ENCODE results near the gene ZFP91.
A peak's percentile ranks its signal among the peaks of the same experiment; 100 is the strongest.

ZFP91 gene

GRCh38 chr11:58628446-58628845 is 49.6 kb downstream of the ZFP91 start:
- no peak overlapping the region for H3K4me3 ChIP-seq (ENCODE audit: low read depth, low read length)

GRCh38 chr11:58629857-58630256 is 51.0 kb downstream of the ZFP91 start:
- peak; percentile 82 for TF ChIP-seq CTCF (conservative IDR thresholded peaks at IDR 0.05; ENCODE audit: low read depth, low read length)
- no peak overlapping the region for H3K4me3 ChIP-seq (ENCODE audit: low read depth, low read length)
- DNase-seq (ENCODE audit: low read depth), result peak; percentile 86

More at GRCh38 chr11:58628446-58628845, 49.6 kb downstream of the ZFP91 start:
- peak; percentile 39 for DNase-seq (ENCODE audit: low read depth)
- no peak for TF ChIP-seq CTCF (conservative IDR thresholded peaks at IDR 0.05; ENCODE audit: low read depth, low read length)

- no peak for DNase-seq (ENCODE audit: low read depth)
- H3K4me3 ChIP-seq (ENCODE audit: low read depth, low read length), result no peak overlapping the region
- no peak for TF ChIP-seq CTCF (conservative IDR thresholded peaks at IDR 0.05; ENCODE audit: low read depth, low read length)
These were observed 52.5 kb downstream of the ZFP91 start for GRCh38 chr11:58631378-58631777.

- no peak for DNase-seq (ENCODE audit: low read depth)
- H3K4me3 ChIP-seq (ENCODE audit: low read depth, low read length), result no peak overlapping the region
- no peak for TF ChIP-seq CTCF (conservative IDR thresholded peaks at IDR 0.05; ENCODE audit: low read depth, low read length)
These were observed 53.6 kb downstream of the ZFP91 start for GRCh38 chr11:58632510-58632909.

- no peak for DNase-seq (ENCODE audit: low read depth)
- peak; percentile 17 for TF ChIP-seq CTCF (conservative IDR thresholded peaks at IDR 0.05; ENCODE audit: low read depth, low read length)
- H3K4me3 ChIP-seq (ENCODE audit: low read depth, low read length), result no peak overlapping the region
These were observed 57.7 kb downstream of the ZFP91 start for GRCh38 chr11:58636587-58636986.

GRCh38 chr11:58637371-58637770 is 58.5 kb downstream of the ZFP91 start:
- no peak overlapping the region for H3K4me3 ChIP-seq (ENCODE audit: low read depth, low read length)
- no peak for DNase-seq (ENCODE audit: low read depth)
- no peak for TF ChIP-seq CTCF (conservative IDR thresholded peaks at IDR 0.05; ENCODE audit: low read depth, low read length)

- H3K4me3 ChIP-seq (ENCODE audit: low read depth, low read length), result no peak overlapping the region
- no peak for DNase-seq (ENCODE audit: low read depth)
- no peak for TF ChIP-seq CTCF (conservative IDR thresholded peaks at IDR 0.05; ENCODE audit: low read depth, low read length)
These were observed 60.2 kb downstream of the ZFP91 start for GRCh38 chr11:58639103-58639502.

Measured in choroid plexus epithelial cell (primary cell).